K562 (cell line): ENCODE data around the gene SGMS1.

Experiments
- BRF2 ChIP-seq: IDR thresholded peaks from 3 replicates; pipeline ENCODE4 v1.6.1; 2011; ENCODE audit warnings: borderline replicate concordance, mild to moderate bottlenecking; ENCODE audit not compliant: insufficient read length, insufficient read depth
- MECOM ChIP-seq: fragments of 250-450 bp; sonication (Bioruptor Pico); IDR thresholded peaks from 2 replicates; pipeline ENCODE4 v1.8.0; 2022; ENCODE audit warnings: inconsistent platforms

GRCh38 chr10:50415292-50415691 is 208.5 kb downstream of the SGMS1 start:
- no peak for TF ChIP-seq MECOM (CRISPR knock-in tag)
- no peak for TF ChIP-seq BRF2
